SK-N-SH (cell line): Measurements from ENCODE around the gene RPL28. TPM values are rescaled to one million over a fixed set of nuclear protein-coding genes. Genes with fewer than 3 reads are reported as not detected.

Experiments used
- CTCF ChIA-PET: fragments of 300-600, 350-600 bp; formaldehyde crosslinking; extraction: SDS; loops from one replicate; lab custom pipeline; 2021; lab: Yijun Ruan, JAX
- POLR2A ChIA-PET: fragments of 350-600 bp; sonication (Branson Sonifier 250); formaldehyde crosslinking; extraction: SDS; loops from one replicate; lab custom pipeline; 2020; ENCODE audit warnings: antibody characterized with exemption, inconsistent platforms; lab: Yijun Ruan, JAX
- DNase-seq: peaks from one replicate; pipeline ENCODE4 v3.0.0; 2012
- H2AFZ ChIP-seq: fragments of 200-600 bp; sonication (generic); 2 replicates; pipeline ENCODE4 v1.8.1; 2016; ENCODE audit warnings: antibody characterized with exemption, mild to moderate bottlenecking, low read depth
- H3F3A ChIP-seq: fragments of 200-600 bp; sonication (generic); replicated peaks from 2 replicates; pipeline ENCODE3; 2016; ENCODE audit warnings: antibody characterized with exemption, mild to moderate bottlenecking; ENCODE audit not compliant: insufficient read depth
- H3K27ac ChIP-seq, 2 experiments: fragments of 200-500 bp in 1 of 2; fragments of 200-600 bp in 1 of 2; sonication (Bioruptor generic) in 1 of 2; sonication (generic), shearing (Covaris generic) in 1 of 2; 2 replicates each; pipeline versions ENCODE4 v1.5.1 to v1.6.1; 2014 to 2016; ENCODE audit warnings: low read depth in 2 of 2, inconsistent platforms in 1 of 2, low read length in 1 of 2, mild to moderate bottlenecking in 1 of 2, mixed read lengths in 1 of 2
- H3K27me3 ChIP-seq: fragments of 200-600 bp; sonication (generic), shearing (Covaris generic); 2 replicates; pipeline ENCODE4 v1.6.1; 2016; ENCODE audit warnings: mixed run types; ENCODE audit not compliant: insufficient read depth
- H3K36me3 ChIP-seq, 2 experiments: fragments of 200-500 bp in 1 of 2; fragments of 200-600 bp in 1 of 2; sonication (Bioruptor generic) in 1 of 2; sonication (generic) in 1 of 2; replicated peaks in 1 of 2; 2 replicates each; pipeline versions ENCODE3 to v1.5.1; 2014 to 2016; ENCODE audit warnings: low read length in 1 of 2, mild to moderate bottlenecking in 1 of 2; ENCODE audit not compliant: insufficient read depth in 2 of 2, control insufficient read depth in 1 of 2
- H3K4me1 ChIP-seq, 2 experiments: fragments of 200-500 bp in 1 of 2; fragments of 200-600 bp in 1 of 2; sonication (Bioruptor generic) in 1 of 2; sonication (generic), shearing (Covaris generic) in 1 of 2; 2 replicates each; pipeline versions ENCODE4 v1.5.1 to v1.6.1; 2014 to 2016; ENCODE audit warnings: low read depth in 1 of 2, low read length in 1 of 2, mixed run types in 1 of 2; ENCODE audit not compliant: insufficient read depth in 2 of 2, control insufficient read depth in 1 of 2
- H3K4me2 ChIP-seq: fragments of 200-600 bp; sonication (generic), shearing (Covaris generic); 2 replicates; pipeline ENCODE4 v1.6.1; 2017; ENCODE audit warnings: mixed run types
- H3K4me3 ChIP-seq, 2 experiments: fragments of 200-500 bp in 1 of 2; fragments of 200-600 bp in 1 of 2; sonication (Bioruptor generic) in 1 of 2; sonication (generic), shearing (Covaris generic) in 1 of 2; 2 replicates each; pipeline versions ENCODE4 v1.5.1 to v1.8.1; 2014 to 2016; ENCODE audit warnings: low read depth in 2 of 2, inconsistent platforms in 1 of 2, low read length in 1 of 2, mild to moderate bottlenecking in 1 of 2, mixed read lengths in 1 of 2, moderate library complexity in 1 of 2
- H3K79me2 ChIP-seq: fragments of 200-600 bp; sonication (generic); 2 replicates; pipeline ENCODE4 v1.8.1; 2017; ENCODE audit warnings: mild to moderate bottlenecking; ENCODE audit not compliant: insufficient read depth
- H3K9ac ChIP-seq: fragments of 200-600 bp; sonication (generic); 2 replicates; pipeline ENCODE4 v1.6.1; 2017; ENCODE audit warnings: mixed run types
- H3K9me2 ChIP-seq: fragments of 200-600 bp; sonication (generic); 2 replicates; pipeline ENCODE4 v1.6.1; 2017; ENCODE audit warnings: mixed run types
- H3K9me3 ChIP-seq: fragments of 200-600 bp; sonication (generic); 2 replicates; pipeline ENCODE4 v1.6.1; 2017; ENCODE audit warnings: mixed run types, mild to moderate bottlenecking, moderate library complexity
- H4K20me1 ChIP-seq: fragments of 200-600 bp; sonication (generic); 2 replicates; pipeline ENCODE4 v1.6.1; 2017; ENCODE audit warnings: mild to moderate bottlenecking, mixed run types; ENCODE audit not compliant: insufficient read depth
- CTCF ChIP-seq: fragments of 200-600 bp; sonication (generic); IDR thresholded peaks from 2 replicates; pipeline ENCODE4 v1.6.1; 2017; ENCODE audit warnings: antibody characterized with exemption, mild to moderate bottlenecking, moderate library complexity
- ELF1 ChIP-seq: IDR thresholded peaks from 2 replicates; pipeline ENCODE4 v1.4.0; 2012
- EP300 ChIP-seq, 2 experiments: IDR thresholded peaks; 2 replicates each; pipeline versions ENCODE4 v1.4.0 to v1.6.1; 2012; ENCODE audit warnings: borderline replicate concordance in 1 of 2, low read depth in 1 of 2, low read length in 1 of 2
- EZH2phosphoT487 ChIP-seq: fragments of 200-600 bp; sonication (generic); IDR thresholded peaks from 2 replicates; pipeline ENCODE4 v1.6.1; 2017; ENCODE audit warnings: low read depth, mixed run types, mild to moderate bottlenecking, antibody characterized with exemption, moderate library complexity, borderline replicate concordance
- GABPA ChIP-seq: IDR thresholded peaks from 2 replicates; pipeline ENCODE4 v1.4.0; 2012; ENCODE audit warnings: low read depth, mild to moderate bottlenecking
- IRF3 ChIP-seq: fragments of 150-350 bp; IDR thresholded peaks from 2 replicates; pipeline ENCODE4 v1.6.1; 2016; ENCODE audit warnings: mild to moderate bottlenecking, low read depth, low read length
- JUND ChIP-seq: IDR thresholded peaks from 2 replicates; pipeline ENCODE4 v1.4.0; 2012
- MEF2A ChIP-seq: IDR thresholded peaks from 2 replicates; pipeline ENCODE4 v1.4.0; 2012; ENCODE audit warnings: low read depth, borderline replicate concordance
- MXI1 ChIP-seq: IDR thresholded peaks from 2 replicates; pipeline ENCODE4 v1.6.1; 2012; ENCODE audit warnings: mild to moderate bottlenecking, low read depth, low read length, improper control_type of control experiment
- NRF1 ChIP-seq: IDR thresholded peaks from 2 replicates; pipeline ENCODE4 v1.6.1; 2012; ENCODE audit warnings: low read depth, mild to moderate bottlenecking, low read length
- PBX3 ChIP-seq: IDR thresholded peaks from 2 replicates; pipeline ENCODE4; 2012
- RFX5 ChIP-seq: IDR thresholded peaks from 2 replicates; pipeline ENCODE4 v1.6.1; 2012; ENCODE audit warnings: mild to moderate bottlenecking, improper control_type of control experiment, low read length
- RXRA ChIP-seq: IDR thresholded peaks from 2 replicates; pipeline ENCODE4 v1.4.0; 2012; ENCODE audit warnings: low read depth, mild to moderate bottlenecking, borderline replicate concordance
- SIN3A ChIP-seq: IDR thresholded peaks from 2 replicates; pipeline ENCODE4 v1.6.1; 2012; ENCODE audit warnings: low read depth, mild to moderate bottlenecking, low read length, moderate library complexity, borderline replicate concordance
- TAF1 ChIP-seq: IDR thresholded peaks from 2 replicates; pipeline ENCODE4 v1.6.1; 2012; ENCODE audit warnings: low read depth, mild to moderate bottlenecking, low read length, moderate library complexity, borderline replicate concordance
- TEAD4 ChIP-seq: IDR thresholded peaks from 2 replicates; pipeline ENCODE4 v1.4.0; 2012; ENCODE audit warnings: mild to moderate bottlenecking, borderline replicate concordance; ENCODE audit not compliant: insufficient read depth
- WGBS: methylation state at CpG from one replicate; pipeline ENCODE4 v1.1.6; 2017; ENCODE audit warnings: low lambda C conversion rate; 5-methylcytosine and 5-hydroxymethylcytosine counted together
- polyA plus RNA-seq, 3 experiments: library from polyadenylated mRNA; depleted of rRNA; stranded (reverse); fragments of >200 nt; gene quantifications; 2 replicates each; pipeline ENCODE4 v1.2.3, GENCODE V29; 2012

The RPL28 gene
- polyA plus RNA-seq, 1 of the 3 experiments (the other 2 are of a cell fraction) = 2,368 TPM

- H3K27me3 ChIP-seq = no peaks in the 10 kb centered on the region
- H4K20me1 ChIP-seq = no peaks in the 10 kb centered on the region
These were observed 47.6 kb downstream of the RPL28 start for GRCh38 chr19:55433292-55433691.

More at GRCh38 chr19:55433292-55433691, 47.6 kb downstream of the RPL28 start:
- H3K4me1 ChIP-seq = no peaks in the 10 kb centered on the region
- ChIA-PET CTCF (no interaction called here), POLR2A (no interaction called here)
- no peak overlapping the region for H3K4me2 ChIP-seq
- no peak overlapping the region for H3K4me3 ChIP-seq
- H2AFZ ChIP-seq = no peak overlapping the region
- H3K36me3 ChIP-seq = no peaks in the 10 kb centered on the region
- H3K27ac ChIP-seq = no peak overlapping the region
- H3K9me3 ChIP-seq = no peaks in the 10 kb centered on the region
- 84% methylated on average over 25 of the region's 48 CpGs for WGBS
- no peak for DNase-seq
- TF ChIP-seq GABPA (no peak), MXI1 (no peak), IRF3 (no peak), CTCF (no peak), NRF1 (no peak), TAF1 (no peak), RFX5 (no peak), PBX3 (no peak), TEAD4 (no peak), RXRA (no peak), SIN3A (no peak), JUND (no peak), ELF1 (no peak), EP300 (IDR thresholded peaks at IDR 0.05; ENCODE audit: borderline replicate concordance in 1 of 2, low read depth in 1 of 2, low read length in 1 of 2) (no peak), EZH2phosphoT487 (no peak), MEF2A (no peak)
- TF ChIP-seq, all 33 proteins: peak for 0
- H3K9me2 ChIP-seq = no peaks in the 10 kb centered on the region
- H3K79me2 ChIP-seq = no peaks in the 10 kb centered on the region
- no peaks in the 10 kb centered on the region for H3F3A ChIP-seq
- no peak overlapping the region for H3K9ac ChIP-seq
